Activated gamma-delta T cell treated with anti-CD3 and anti-CD28 coated beads, Interleukin-2, amount 50 U/mL, for 16 hours (primary cell): ENCODE measurements around the gene EAPP.
A peak's percentile ranks its signal among the peaks of the same experiment; 100 is the strongest.
"Not testable (repeated sequence)": the region's sequence is repeated elsewhere in the genome, so short reads cannot be mapped to it uniquely, and the experiment has no call there.

Source experiments
- DNase-seq: peaks from one replicate; pipeline ENCODE4 v3.0.0-alpha.2; 2020; ENCODE audit warnings: low read depth

Gene EAPP

GRCh38 chr14:34539407-34540180, at the start of gene EAPP:
Gene EAPP (minus strand): TSS chr14:34539701. CDS start chr14:34539628, 73 bp downstream.
- DNase-seq = peak; percentile 94

- no peak for DNase-seq
Measured at GRCh38 chr14:34583525-34583924, 44.0 kb upstream of the EAPP start.

GRCh38 chr14:34582117-34582680, 42.7 kb upstream of the EAPP start:
- DNase-seq = no peak

GRCh38 chr14:34580381-34580780, 40.9 kb upstream of the EAPP start:
- DNase-seq = no peak

- no peak for DNase-seq
Measured at GRCh38 chr14:34571771-34572170, 32.3 kb upstream of the EAPP start.

GRCh38 chr14:34569750-34570149, 30.2 kb upstream of the EAPP start:
- DNase-seq = no peak

- DNase-seq = no peak
Measured at GRCh38 chr14:34568803-34569202, 29.3 kb upstream of the EAPP start.

GRCh38 chr14:34562776-34563150, 23.3 kb upstream of the EAPP start:
- DNase-seq = no peak

GRCh38 chr14:34562037-34562775, 22.7 kb upstream of the EAPP start:
- DNase-seq = not testable (repeated sequence)

- DNase-seq = not testable (repeated sequence)
Measured at GRCh38 chr14:34556498-34556829, 17.0 kb upstream of the EAPP start.

- DNase-seq = not testable (repeated sequence)
Measured at GRCh38 chr14:34555583-34556497, 16.3 kb upstream of the EAPP start.

- no peak for DNase-seq
Measured at GRCh38 chr14:34554540-34555250, 15.2 kb upstream of the EAPP start.

GRCh38 chr14:34549276-34549966, 9.9 kb upstream of the EAPP start:
- not testable (repeated sequence) for DNase-seq

GRCh38 chr14:34548472-34548981, 9.0 kb upstream of the EAPP start:
- no peak for DNase-seq

GRCh38 chr14:34547136-34547520, 7.6 kb upstream of the EAPP start:
- not testable (repeated sequence) for DNase-seq

- not testable (repeated sequence) for DNase-seq
Measured at GRCh38 chr14:34546272-34547135, 7.0 kb upstream of the EAPP start.

GRCh38 chr14:34540181-34541059, 919 bp upstream of the EAPP start:
- DNase-seq = not testable (repeated sequence)

GRCh38 chr14:34538871-34539406, 562 bp downstream of the EAPP start:
- no peak for DNase-seq
